Measurements from ENCODE around the gene KLRB1. TPM values are rescaled to one million over a fixed set of nuclear protein-coding genes. Genes with fewer than 3 reads are reported as not detected.

KLRB1 gene
- total RNA-seq, 1 experiment from 2014 or later: not detected

GRCh38 chr12:9617124-9617523 lies 9.4 kb upstream of the KLRB1 start:
- Histone ChIP-seq H3K79me2 (ENCODE audit: insufficient read depth, low read length) (no peaks in the 10 kb centered on the region), H3K36me3 (ENCODE audit: control insufficient read depth in 1 of 2, insufficient read depth in 2 of 2, low read length in 2 of 2) (no peaks in the 10 kb centered on the region), H3K4me1 (ENCODE audit: control insufficient read depth in 1 of 2, insufficient read depth in 2 of 2, low read length in 2 of 2) (no peaks in the 10 kb centered on the region), H3K9me2 (ENCODE audit: insufficient read depth) (no peaks in the 10 kb centered on the region), H3K9me3 (ENCODE audit: control insufficient read depth in 1 of 2, insufficient read depth in 1 of 2, low read depth in 1 of 2, low read length in 2 of 2) (no peaks in the 10 kb centered on the region), H3K9ac (ENCODE audit: low read length) (no peak overlapping the region), H3K27ac (ENCODE audit: low read depth, low read length) (no peak overlapping the region), H3K27me3 (ENCODE audit: insufficient read depth, low read length) (no peaks in the 10 kb centered on the region), H4K20me1 (ENCODE audit: insufficient read depth) (no peaks in the 10 kb centered on the region), H2AFZ (ENCODE audit: low read depth, low read length, poor library complexity, severe bottlenecking) (no peak overlapping the region), H3K4me2 (ENCODE audit: low read length) (no peak overlapping the region), H3K4me3 (replicated peaks in 1 of 2; ENCODE audit: low read depth in 1 of 2, low read length in 2 of 2) (no peak overlapping the region)
- TF ChIP-seq TCF7L2 (IDR thresholded peaks at IDR 0.05; ENCODE audit: borderline replicate concordance, extremely low read depth, insufficient read depth, insufficient read length) (no peak), ZNF274 (IDR thresholded peaks at IDR 0.05; ENCODE audit: low read depth, low read length) (no peak), POLR2AphosphoS5 (IDR thresholded peaks at IDR 0.05; ENCODE audit: low read depth, low read length) (no peak), REST (IDR thresholded peaks at IDR 0.05; ENCODE audit: low read depth) (no peak), EZH2phosphoT487 (IDR thresholded peaks at IDR 0.05; ENCODE audit: borderline replicate concordance) (no peak), YY1 (IDR thresholded peaks at IDR 0.05; ENCODE audit: extremely low read depth, insufficient replicate concordance, low read depth, low read length) (no peak), ZFX (IDR thresholded peaks at IDR 0.05) (no peak), EGR1 (IDR thresholded peaks at IDR 0.05; ENCODE audit: low read depth) (no peak)
- RAD21 ChIA-PET (ENCODE audit: low non-redundant PET in 1 of 2, low total read pairs in 2 of 2, uncharacterized antibody in 2 of 2, unreplicated experiment in 2 of 2): no interaction called here
- POLR2A ChIA-PET: no interaction called here
- intact Hi-C loops (cut with micrococcal nuclease): no loop called here
- CTCF ChIA-PET: no interaction called here
- no peak for ATAC-seq
- no TSS peak for BruUV-seq (replicated peaks)
- no peak for DNase-seq (ENCODE audit: low read depth, low spot score)

Measured in HCT116 (cell line).